ENCODE results near the gene EFNA5. TPM values are rescaled to one million over a fixed set of nuclear protein-coding genes. Genes with fewer than 3 reads are reported as not detected.

EFNA5 gene
- total and polyA plus RNA-seq, 2 donors, result 1.7 to 3.6 TPM

DNA sequence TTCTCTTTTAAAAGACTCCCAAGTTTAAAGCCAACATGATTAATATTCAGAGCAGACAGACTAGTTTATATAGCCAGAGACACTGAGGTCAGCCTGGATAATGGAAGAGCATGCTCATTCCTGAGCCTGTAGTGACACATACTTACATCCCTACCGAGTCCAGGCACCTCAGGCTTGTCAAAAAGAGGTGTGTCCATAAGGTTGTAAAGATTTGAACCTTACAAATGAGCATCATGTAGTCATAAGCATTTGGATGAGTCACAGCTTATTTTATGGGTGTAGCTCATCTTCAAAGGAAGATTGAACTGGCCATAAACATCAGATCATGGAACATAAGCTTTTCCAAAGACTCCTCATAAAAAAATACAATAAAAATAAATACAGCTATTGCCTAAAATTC is 333.5 kb downstream of the EFNA5 start:
- Histone ChIP-seq H3K27ac (ENCODE audit: low read depth in 1 of 2, low read length in 1 of 2) (no peak overlapping the region), H3K27me3 (ENCODE audit: control insufficient read depth in 2 of 2, insufficient read depth in 1 of 2, low read length in 1 of 2) (no peaks in the 10 kb centered on the region), H3K4me1 (ENCODE audit: control insufficient read depth in 2 of 2, insufficient read depth in 2 of 2, low read length in 2 of 2) (no peaks in the 10 kb centered on the region), H3K4me3 (ENCODE audit: low read length in 2 of 2) (no peak overlapping the region), H3K9me3 (ENCODE audit: control insufficient read depth in 2 of 2, insufficient read depth in 1 of 2, low read length in 1 of 2) (no peaks in the 10 kb centered on the region), H3K36me3 (ENCODE audit: control insufficient read depth in 2 of 2, insufficient read depth in 2 of 2, low read length in 1 of 2) (no peaks in the 10 kb centered on the region)
- 88% methylated on average over 1 of the region's 1 CpG for WGBS
- DNase-seq (ENCODE audit: low read depth in 6 of 9, low spot score in 9 of 9), result no peak

DNA sequence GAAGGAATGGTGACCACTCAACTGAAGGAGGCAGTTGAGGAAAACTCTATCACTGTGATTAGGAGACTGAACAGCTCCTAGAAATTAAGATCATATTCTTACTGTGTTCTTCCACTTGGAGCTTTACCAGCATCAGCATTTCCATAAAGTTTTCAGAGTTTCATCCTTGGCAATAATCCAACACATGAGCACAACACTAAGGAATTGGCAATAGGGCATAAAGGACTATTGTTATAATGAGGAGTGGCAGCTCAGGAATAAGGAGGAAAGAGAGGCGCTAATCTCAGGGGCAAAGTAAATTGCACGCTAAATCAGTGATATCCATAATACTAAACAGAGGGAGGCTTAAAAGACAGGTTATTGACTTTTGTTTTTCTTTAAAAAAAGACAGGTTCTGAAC is 338.9 kb downstream of the EFNA5 start:
- Histone ChIP-seq H3K4me3 (ENCODE audit: low read length in 2 of 2) (no peak overlapping the region), H3K36me3 (ENCODE audit: control insufficient read depth in 2 of 2, insufficient read depth in 2 of 2, low read length in 1 of 2) (no peaks in the 10 kb centered on the region), H3K4me1 (ENCODE audit: control insufficient read depth in 2 of 2, insufficient read depth in 2 of 2, low read length in 2 of 2) (no peaks in the 10 kb centered on the region), H3K27ac (ENCODE audit: low read depth in 1 of 2, low read length in 1 of 2) (no peak overlapping the region), H3K9me3 (ENCODE audit: control insufficient read depth in 2 of 2, insufficient read depth in 1 of 2, low read length in 1 of 2) (no peaks in the 10 kb centered on the region), H3K27me3 (ENCODE audit: control insufficient read depth in 2 of 2, insufficient read depth in 1 of 2, low read length in 1 of 2) (no peaks in the 10 kb centered on the region)
- no peak for DNase-seq (ENCODE audit: low read depth in 6 of 9, low spot score in 9 of 9)
- WGBS, result over 99% methylated on average over 2 of the region's 2 CpGs

DNA sequence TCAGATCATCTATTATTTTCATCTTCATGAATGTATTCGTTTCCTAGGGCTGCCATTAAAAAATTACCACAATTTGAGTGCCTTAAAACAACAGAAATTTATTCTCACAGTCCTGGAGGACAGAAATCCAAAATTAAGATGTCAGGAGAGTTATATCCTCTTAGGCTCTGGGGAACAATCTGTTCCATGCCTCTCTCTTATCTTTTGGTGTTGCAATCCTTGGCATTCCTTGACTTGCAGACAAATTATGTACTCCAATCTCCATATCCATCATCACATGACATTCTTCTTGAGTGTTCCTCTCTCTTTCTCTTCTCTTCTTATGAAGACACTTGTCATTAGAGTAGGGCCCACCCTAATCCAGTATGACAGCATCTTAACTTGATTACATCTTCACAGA is 339.4 kb downstream of the EFNA5 start:
- Histone ChIP-seq H3K4me1 (ENCODE audit: control insufficient read depth in 2 of 2, insufficient read depth in 2 of 2, low read length in 2 of 2) (no peaks in the 10 kb centered on the region), H3K27ac (ENCODE audit: low read depth in 1 of 2, low read length in 1 of 2) (no peak overlapping the region), H3K36me3 (ENCODE audit: control insufficient read depth in 2 of 2, insufficient read depth in 2 of 2, low read length in 1 of 2) (no peaks in the 10 kb centered on the region), H3K27me3 (ENCODE audit: control insufficient read depth in 2 of 2, insufficient read depth in 1 of 2, low read length in 1 of 2) (no peaks in the 10 kb centered on the region), H3K4me3 (ENCODE audit: low read length in 2 of 2) (no peak overlapping the region), H3K9me3 (ENCODE audit: control insufficient read depth in 2 of 2, insufficient read depth in 1 of 2, low read length in 1 of 2) (no peaks in the 10 kb centered on the region)
- no peak for DNase-seq (ENCODE audit: low read depth in 6 of 9, low spot score in 9 of 9)
- 85% methylated on average over 1 of the region's 1 CpG for WGBS

DNA sequence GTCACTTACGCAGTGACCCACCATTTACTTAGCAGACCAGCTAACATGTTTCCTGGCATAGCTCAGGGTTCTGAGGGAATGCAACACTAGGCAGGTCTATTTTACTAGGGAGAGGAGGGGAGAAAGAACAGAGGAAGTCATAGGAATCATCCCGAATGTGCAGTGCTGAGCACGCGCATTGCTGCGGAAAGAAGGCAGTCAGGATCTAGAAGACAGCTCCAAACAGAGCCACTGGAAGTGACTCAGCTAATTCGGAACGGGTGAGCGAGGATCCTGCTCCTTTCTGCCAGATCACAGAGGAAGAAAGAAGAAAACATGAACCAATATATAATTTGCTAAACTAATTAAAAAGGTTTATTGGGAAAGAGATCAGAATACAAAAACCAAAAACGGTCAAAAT is 339.8 kb downstream of the EFNA5 start:
- Histone ChIP-seq H3K36me3 (ENCODE audit: control insufficient read depth in 2 of 2, insufficient read depth in 2 of 2, low read length in 1 of 2) (no peaks in the 10 kb centered on the region), H3K4me1 (ENCODE audit: control insufficient read depth in 2 of 2, insufficient read depth in 2 of 2, low read length in 2 of 2) (no peaks in the 10 kb centered on the region), H3K27me3 (ENCODE audit: control insufficient read depth in 2 of 2, insufficient read depth in 1 of 2, low read length in 1 of 2) (no peaks in the 10 kb centered on the region), H3K9me3 (ENCODE audit: control insufficient read depth in 2 of 2, insufficient read depth in 1 of 2, low read length in 1 of 2) (no peaks in the 10 kb centered on the region), H3K4me3 (ENCODE audit: low read length in 2 of 2) (no peak overlapping the region), H3K27ac (ENCODE audit: low read depth in 1 of 2, low read length in 1 of 2) (no peak overlapping the region)
- no peak for DNase-seq (ENCODE audit: low read depth in 6 of 9, low spot score in 9 of 9)
- 92% methylated on average over 9 of the region's 9 CpGs for WGBS

DNA sequence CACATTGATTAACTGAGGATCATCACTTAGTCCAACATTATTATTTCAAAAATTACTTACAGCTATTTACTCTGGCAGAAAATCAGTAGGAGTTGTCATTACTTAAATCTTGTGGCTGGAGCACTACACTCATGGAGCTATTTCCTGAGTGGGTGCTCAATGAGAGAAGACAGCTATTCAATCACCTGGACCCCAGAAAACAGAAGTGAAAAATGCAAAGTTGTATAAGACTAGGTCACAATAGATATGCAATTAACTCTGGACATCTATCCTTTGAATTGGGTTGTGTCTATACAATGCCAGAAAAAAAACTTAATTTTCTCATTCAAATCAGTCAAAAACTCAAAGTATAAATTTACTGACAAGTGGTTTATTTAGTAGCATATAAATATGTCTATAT is 340.9 kb downstream of the EFNA5 start:
- H3K4me1 ChIP-seq (ENCODE audit: control insufficient read depth in 2 of 2, insufficient read depth in 2 of 2, low read length in 2 of 2), result no peaks in the 10 kb centered on the region
- no peak overlapping the region for H3K27ac ChIP-seq (ENCODE audit: low read depth in 1 of 2, low read length in 1 of 2)
- no peaks in the 10 kb centered on the region for H3K27me3 ChIP-seq (ENCODE audit: control insufficient read depth in 2 of 2, insufficient read depth in 1 of 2, low read length in 1 of 2)
- no peaks in the 10 kb centered on the region for H3K36me3 ChIP-seq (ENCODE audit: control insufficient read depth in 2 of 2, insufficient read depth in 2 of 2, low read length in 1 of 2)
- no peak overlapping the region for H3K4me3 ChIP-seq (ENCODE audit: low read length in 2 of 2)
- DNase-seq (ENCODE audit: low read depth in 6 of 9, low spot score in 9 of 9), result no peak
- no peaks in the 10 kb centered on the region for H3K9me3 ChIP-seq (ENCODE audit: control insufficient read depth in 2 of 2, insufficient read depth in 1 of 2, low read length in 1 of 2)
